Esophagus squamous epithelium (tissue), 4 donors: ENCODE measurements around the gene NECAB2.

Experiments
- POLR2A ChIP-seq, 4 donors: fragments of 450-650 bp; IDR thresholded peaks; one replicate each; pipeline ENCODE4 v1.6.1; 2017; ENCODE audit warnings: antibody characterized with exemption in 4 of 4, mild to moderate bottlenecking in 4 of 4, moderate library complexity in 3 of 4
- TF ChIP-seq, protein P1 (sequence below), 6 experiments: fragments of 450-650 bp in 4 of 6; fragments of 200-600 bp in 2 of 6; sonication (generic) in 2 of 6; IDR thresholded peaks; one replicate each; pipeline ENCODE4 v1.5.1; 2016 to 2019; ENCODE audit warnings: antibody characterized with exemption in 6 of 6, mild to moderate bottlenecking in 4 of 6, moderate library complexity in 4 of 6

DNA sequence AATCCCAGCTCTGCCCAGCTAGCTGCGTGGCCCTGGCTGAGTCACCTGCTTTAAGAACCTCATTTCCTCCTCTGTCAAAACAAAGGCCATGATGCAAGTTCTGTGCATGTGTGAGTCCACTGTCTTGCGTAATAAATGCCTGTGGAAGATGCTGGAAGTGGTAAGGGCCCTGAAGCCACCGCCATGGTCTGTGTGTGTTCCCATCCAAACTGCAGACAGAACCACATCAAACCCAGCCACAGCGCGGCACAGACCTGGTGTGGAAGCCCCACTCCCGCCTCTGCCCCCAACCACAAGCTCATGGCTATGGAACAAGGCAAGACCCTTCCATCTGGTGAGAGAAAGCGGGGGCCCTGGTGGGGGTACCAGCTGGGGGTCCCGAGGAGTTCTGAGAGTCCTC is 26.0 kb downstream of the NECAB2 start:
- TF ChIP-seq POLR2A (IDR thresholded peaks at IDR 0.05): no peak
- TF ChIP-seq, protein P1, sequence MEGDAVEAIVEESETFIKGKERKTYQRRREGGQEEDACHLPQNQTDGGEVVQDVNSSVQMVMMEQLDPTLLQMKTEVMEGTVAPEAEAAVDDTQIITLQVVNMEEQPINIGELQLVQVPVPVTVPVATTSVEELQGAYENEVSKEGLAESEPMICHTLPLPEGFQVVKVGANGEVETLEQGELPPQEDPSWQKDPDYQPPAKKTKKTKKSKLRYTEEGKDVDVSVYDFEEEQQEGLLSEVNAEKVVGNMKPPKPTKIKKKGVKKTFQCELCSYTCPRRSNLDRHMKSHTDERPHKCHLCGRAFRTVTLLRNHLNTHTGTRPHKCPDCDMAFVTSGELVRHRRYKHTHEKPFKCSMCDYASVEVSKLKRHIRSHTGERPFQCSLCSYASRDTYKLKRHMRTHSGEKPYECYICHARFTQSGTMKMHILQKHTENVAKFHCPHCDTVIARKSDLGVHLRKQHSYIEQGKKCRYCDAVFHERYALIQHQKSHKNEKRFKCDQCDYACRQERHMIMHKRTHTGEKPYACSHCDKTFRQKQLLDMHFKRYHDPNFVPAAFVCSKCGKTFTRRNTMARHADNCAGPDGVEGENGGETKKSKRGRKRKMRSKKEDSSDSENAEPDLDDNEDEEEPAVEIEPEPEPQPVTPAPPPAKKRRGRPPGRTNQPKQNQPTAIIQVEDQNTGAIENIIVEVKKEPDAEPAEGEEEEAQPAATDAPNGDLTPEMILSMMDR (IDR thresholded peaks at IDR 0.05): no peak
